ENCODE measurements around the gene RAP1GAP. TPM values are rescaled to one million over a fixed set of nuclear protein-coding genes. Genes with fewer than 3 reads are reported as not detected.

Gene RAP1GAP
- total RNA-seq, 4 donors from 2014 or later: 0.33 to 0.83 (median 0.56) TPM

GRCh38 chr1:21579791-21580190 lies 89.4 kb downstream of the RAP1GAP start:
- 52% methylated on average over 3 of the region's 3 CpGs for WGBS
- Histone ChIP-seq H3K27me3 (peaks cover 0 to 11% (median 0%) of the 10 kb centered on the region in 4 donors), H3K36me3 (no peaks in the 10 kb centered on the region), H3K4me3 (no peak overlapping the region), H3K27ac (replicated peaks in 1 of 4) (no peak overlapping the region), H3K4me1 (peaks cover 6 to 11% (median 9%) of the 10 kb centered on the region in 4 donors), H3K9me3 (no peaks in the 10 kb centered on the region)
- TF ChIP-seq CTCF (IDR thresholded peaks at IDR 0.05) (no peak), POLR2AphosphoS5 (IDR thresholded peaks at IDR 0.05) (no peak), EP300 (IDR thresholded peaks at IDR 0.05) (no peak), POLR2A (IDR thresholded peaks at IDR 0.05; ENCODE audit: low read depth) (no peak)
- DNase-seq (ENCODE audit: extremely low spot score): no peak
- intact Hi-C loops (cut with DNase I): no loop called here

GRCh38 chr1:21577933-21578332 lies 91.2 kb downstream of the RAP1GAP start:
- DNase-seq (ENCODE audit: extremely low spot score): no peak
- intact Hi-C loops (cut with DNase I): no loop called here
- Histone ChIP-seq H3K9me3 (no peaks in the 10 kb centered on the region), H3K4me3 (no peak overlapping the region), H3K36me3 (no peaks in the 10 kb centered on the region), H3K4me1 (peaks cover 21 to 26% (median 22%) of the 10 kb centered on the region in 4 donors), H3K27me3 (no peaks in the 10 kb centered on the region), H3K27ac (replicated peaks in 1 of 4) (no peak overlapping the region)
- WGBS: 88% methylated on average over 9 of the region's 9 CpGs
- no peak for TF ChIP-seq CTCF (IDR thresholded peaks at IDR 0.05)
- TF ChIP-seq EP300 (IDR thresholded peaks at IDR 0.05): no peak
- no peak for TF ChIP-seq POLR2A (IDR thresholded peaks at IDR 0.05; ENCODE audit: low read depth)
- no peak for TF ChIP-seq POLR2AphosphoS5 (IDR thresholded peaks at IDR 0.05)

GRCh38 chr1:21577324-21577723 lies 91.8 kb downstream of the RAP1GAP start:
- H3K36me3 ChIP-seq: no peaks in the 10 kb centered on the region
- H3K27ac ChIP-seq (replicated peaks in 1 of 4): no peak overlapping the region
- no peak overlapping the region for H3K4me3 ChIP-seq
- WGBS: 94% methylated on average over 21 of the region's 26 CpGs
- TF ChIP-seq CTCF (IDR thresholded peaks at IDR 0.05): no peak
- TF ChIP-seq POLR2A (IDR thresholded peaks at IDR 0.05; ENCODE audit: low read depth): no peak
- no peak for TF ChIP-seq POLR2AphosphoS5 (IDR thresholded peaks at IDR 0.05)
- TF ChIP-seq EP300 (IDR thresholded peaks at IDR 0.05): no peak
- H3K4me1 ChIP-seq: peaks cover 21 to 26% (median 22%) of the 10 kb centered on the region in 4 donors
- no peaks in the 10 kb centered on the region for H3K27me3 ChIP-seq
- no peaks in the 10 kb centered on the region for H3K9me3 ChIP-seq
- intact Hi-C loops (cut with DNase I): no loop called here
- DNase-seq (ENCODE audit: extremely low spot score): no peak

GRCh38 chr1:21576798-21577187 lies 92.4 kb downstream of the RAP1GAP start:
- H3K36me3 ChIP-seq: no peaks in the 10 kb centered on the region
- 93% methylated on average over 5 of the region's 5 CpGs for WGBS
- no peak for DNase-seq (ENCODE audit: extremely low spot score)
- H3K27me3 ChIP-seq: no peaks in the 10 kb centered on the region
- H3K4me1 ChIP-seq: peaks cover 21 to 26% (median 22%) of the 10 kb centered on the region in 4 donors
- intact Hi-C loops (cut with DNase I): no loop called here
- no peak overlapping the region for H3K27ac ChIP-seq (replicated peaks in 1 of 4)
- no peak overlapping the region for H3K4me3 ChIP-seq
- no peak for TF ChIP-seq CTCF (IDR thresholded peaks at IDR 0.05)
- no peak for TF ChIP-seq EP300 (IDR thresholded peaks at IDR 0.05)
- TF ChIP-seq POLR2A (IDR thresholded peaks at IDR 0.05; ENCODE audit: low read depth): no peak
- TF ChIP-seq POLR2AphosphoS5 (IDR thresholded peaks at IDR 0.05): no peak
- H3K9me3 ChIP-seq: peaks cover 0 to 5% (median 0%) of the 10 kb centered on the region in 4 donors

Measured in esophagus muscularis mucosa (tissue), 4 donors.